PC-9 (cell line): Measurements from ENCODE around the gene PARG.
"Not testable (repeated sequence)": the region's sequence is repeated elsewhere in the genome, so short reads cannot be mapped to it uniquely, and the experiment has no call there.

Source experiments
- EZH2 ChIP-seq: fragments of 200-600 bp; sonication (generic); IDR thresholded peaks from 2 replicates; pipeline ENCODE4 v1.8.0; 2017; ENCODE audit warnings: antibody characterized with exemption, low read depth
- TF ChIP-seq, protein P1 (sequence below): fragments of 200-600 bp; sonication (generic); conservative IDR thresholded peaks from 2 replicates; pipeline ENCODE4 v1.6.1; 2017; ENCODE audit warnings: mixed run types, antibody characterized with exemption, mild to moderate bottlenecking, moderate library complexity

DNA sequence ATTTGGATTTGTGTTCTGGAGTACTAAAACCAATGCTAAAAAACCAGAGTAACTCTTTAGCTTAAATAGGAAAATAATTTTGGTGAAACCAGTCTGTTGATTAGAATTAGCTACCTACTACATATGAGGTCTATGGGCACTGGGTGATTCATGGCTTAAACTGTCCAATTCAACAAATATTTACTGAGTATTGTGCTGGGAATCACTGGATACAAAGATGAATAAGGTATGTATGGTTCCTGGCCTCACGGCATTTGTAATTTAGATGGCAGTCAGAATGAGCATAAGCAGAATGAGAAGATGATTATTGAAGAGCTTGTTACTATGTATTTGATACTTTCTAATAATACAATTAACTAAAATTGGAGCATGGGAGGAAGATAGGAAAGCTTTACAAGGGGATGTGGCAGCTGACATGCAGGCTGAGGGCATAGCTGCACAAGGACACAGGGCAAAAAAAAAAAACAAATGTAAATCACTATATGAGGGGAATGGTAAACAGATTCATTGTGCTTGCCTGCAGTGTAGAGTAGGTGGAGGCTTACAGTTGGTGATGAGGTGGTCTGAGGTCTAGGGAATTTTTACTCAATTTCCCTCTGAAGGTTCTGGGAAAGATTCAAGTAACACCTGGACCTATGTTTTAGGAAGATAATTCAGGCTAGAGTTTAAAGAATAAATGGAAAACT is 83.0 kb downstream of the PARG start:
- not testable (repeated sequence) for TF ChIP-seq EZH2
- TF ChIP-seq, protein P1, sequence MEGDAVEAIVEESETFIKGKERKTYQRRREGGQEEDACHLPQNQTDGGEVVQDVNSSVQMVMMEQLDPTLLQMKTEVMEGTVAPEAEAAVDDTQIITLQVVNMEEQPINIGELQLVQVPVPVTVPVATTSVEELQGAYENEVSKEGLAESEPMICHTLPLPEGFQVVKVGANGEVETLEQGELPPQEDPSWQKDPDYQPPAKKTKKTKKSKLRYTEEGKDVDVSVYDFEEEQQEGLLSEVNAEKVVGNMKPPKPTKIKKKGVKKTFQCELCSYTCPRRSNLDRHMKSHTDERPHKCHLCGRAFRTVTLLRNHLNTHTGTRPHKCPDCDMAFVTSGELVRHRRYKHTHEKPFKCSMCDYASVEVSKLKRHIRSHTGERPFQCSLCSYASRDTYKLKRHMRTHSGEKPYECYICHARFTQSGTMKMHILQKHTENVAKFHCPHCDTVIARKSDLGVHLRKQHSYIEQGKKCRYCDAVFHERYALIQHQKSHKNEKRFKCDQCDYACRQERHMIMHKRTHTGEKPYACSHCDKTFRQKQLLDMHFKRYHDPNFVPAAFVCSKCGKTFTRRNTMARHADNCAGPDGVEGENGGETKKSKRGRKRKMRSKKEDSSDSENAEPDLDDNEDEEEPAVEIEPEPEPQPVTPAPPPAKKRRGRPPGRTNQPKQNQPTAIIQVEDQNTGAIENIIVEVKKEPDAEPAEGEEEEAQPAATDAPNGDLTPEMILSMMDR, result not testable (repeated sequence)
